Esophagus (tissue), 2 donors: ENCODE data around the gene SERINC1. TPM values are rescaled to one million over a fixed set of nuclear protein-coding genes. Genes with fewer than 3 reads are reported as not detected.
"Not testable (repeated sequence)": the region's sequence is repeated elsewhere in the genome, so short reads cannot be mapped to it uniquely, and the experiment has no call there.

Experiments used
- H3K27ac ChIP-seq, 2 donors: one replicate each; pipeline ENCODE4 v1.5.1; 2013; ENCODE audit warnings: low read depth in 2 of 2, mild to moderate bottlenecking in 2 of 2, inconsistent platforms in 1 of 2, low read length in 1 of 2, moderate library complexity in 1 of 2
- H3K27me3 ChIP-seq, 2 donors: one replicate each; pipeline ENCODE4 v1.6.1; 2013; ENCODE audit warnings: low read length in 2 of 2, control low read depth in 1 of 2, mild to moderate bottlenecking in 1 of 2; ENCODE audit not compliant: insufficient read depth in 2 of 2, control insufficient read depth in 1 of 2
- H3K36me3 ChIP-seq, 2 donors: one replicate each; pipeline ENCODE4 v1.6.1; 2013; ENCODE audit warnings: low read length in 1 of 2; ENCODE audit not compliant: control insufficient read depth in 2 of 2, insufficient read depth in 2 of 2
- H3K4me1 ChIP-seq, 2 donors: one replicate each; pipeline ENCODE4 v1.6.1; 2013; ENCODE audit warnings: low read length in 1 of 2; ENCODE audit not compliant: control insufficient read depth in 2 of 2, insufficient read depth in 2 of 2
- H3K4me3 ChIP-seq, 2 donors: one replicate each; pipeline ENCODE4 v1.5.1; 2013; ENCODE audit warnings: low read length in 2 of 2, mild to moderate bottlenecking in 2 of 2, low read depth in 1 of 2, moderate library complexity in 1 of 2
- H3K9me3 ChIP-seq, 2 donors: one replicate each; pipeline ENCODE4 v1.6.1; 2013; ENCODE audit warnings: mild to moderate bottlenecking in 2 of 2, low read depth in 1 of 2, low read length in 1 of 2, moderate library complexity in 1 of 2; ENCODE audit not compliant: control insufficient read depth in 2 of 2, insufficient read depth in 1 of 2
- WGBS, 2 donors: extraction: QIAGEN DNeasy Blood & Tissue Kit; methylation state at CpG; one replicate each; pipeline ENCODE4 v1.1.7; 2013; 5-methylcytosine and 5-hydroxymethylcytosine counted together
- polyA plus RNA-seq, 2 donors: library from polyadenylated mRNA; stranded (reverse); fragments of 200-250 nt; gene quantifications; one replicate each; pipeline ENCODE4 v1.2.3, GENCODE V29; 2013
- donor health status: healthy with polysubstance abuse.
- donor health status: Bipolar disorder and iron deficiency.

The SERINC1 gene
- polyA plus RNA-seq, 2 donors: 29.2 to 48.8 TPM

DNA sequence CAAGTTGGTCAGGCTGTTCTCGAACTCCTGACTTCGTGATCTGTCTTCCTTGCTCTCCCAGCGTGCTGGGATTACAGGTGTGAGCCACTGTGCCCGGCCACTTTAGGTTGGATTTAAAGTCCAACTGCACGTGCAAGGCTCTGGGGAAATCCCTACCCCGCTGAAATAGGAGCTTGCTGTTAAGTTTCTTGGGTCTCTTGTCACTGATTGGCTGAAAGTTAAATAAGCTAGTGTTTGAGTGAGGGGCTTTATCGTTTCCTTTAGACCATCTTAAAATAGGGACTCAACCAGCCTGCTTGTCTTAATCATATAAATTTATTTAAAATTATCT is 11.1 kb upstream of the SERINC1 start:
- no peaks in the 10 kb centered on the region for H3K27me3 ChIP-seq
- 72 to 82% methylated on average over 7 of the region's 7 CpGs for WGBS, 2 donors
- no peak overlapping the region for H3K27ac ChIP-seq
- H3K9me3 ChIP-seq: no peaks in the 10 kb centered on the region
- H3K4me1 ChIP-seq: no peaks in the 10 kb centered on the region
- no peak overlapping the region for H3K4me3 ChIP-seq
- H3K36me3 ChIP-seq: no peaks in the 10 kb centered on the region

DNA sequence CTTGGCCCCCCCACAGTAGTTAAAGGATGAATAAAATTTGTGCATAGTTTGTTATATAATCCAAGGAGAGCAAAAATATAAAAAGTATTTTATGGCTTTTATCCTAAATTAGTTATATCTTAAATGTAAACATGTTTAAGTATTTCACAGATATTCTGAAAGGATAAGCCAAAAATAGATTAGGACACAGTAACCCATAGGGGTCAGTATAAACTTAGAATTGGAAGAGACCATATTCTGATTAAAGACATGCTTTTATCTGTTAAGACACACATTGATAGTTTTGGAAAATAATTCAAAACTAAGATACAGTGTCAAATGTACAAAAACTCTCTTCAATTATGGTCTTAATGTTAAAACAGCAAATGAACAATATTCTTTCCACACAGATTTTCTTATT is 4.5 kb upstream of the SERINC1 start:
- Histone ChIP-seq H3K4me3 (no peak overlapping the region), H3K27ac (no peak overlapping the region), H3K36me3 (no peaks in the 10 kb centered on the region), H3K4me1 (no peaks in the 10 kb centered on the region), H3K27me3 (no peaks in the 10 kb centered on the region), H3K9me3 (no peaks in the 10 kb centered on the region)

DNA sequence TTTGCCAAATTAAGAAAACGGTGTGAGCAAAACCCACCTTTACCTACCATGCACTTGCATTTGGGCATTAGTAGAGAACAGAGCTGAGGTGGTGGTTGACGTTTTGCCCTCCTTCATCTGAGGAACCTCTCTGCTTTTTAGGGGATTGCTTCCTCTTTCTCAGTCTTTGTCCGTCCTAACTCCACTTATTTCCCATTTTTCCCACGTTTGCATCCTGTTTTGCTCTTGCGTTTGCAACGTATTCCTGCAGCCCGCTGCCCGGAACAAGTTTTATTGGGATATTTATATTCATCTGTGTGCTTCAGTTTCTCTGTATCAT is 374 bp upstream of the SERINC1 start:
- no peaks in the 10 kb centered on the region for H3K36me3 ChIP-seq
- peak overlapping the region; percentile 76 to 91 for H3K4me3 ChIP-seq
- no peaks in the 10 kb centered on the region for H3K4me1 ChIP-seq
- H3K27ac ChIP-seq: peak overlapping the region; percentile 87 to 100
- 1 to 5% methylated on average over 8 of the region's 8 CpGs for WGBS, 2 donors
- no peaks in the 10 kb centered on the region for H3K27me3 ChIP-seq
- H3K9me3 ChIP-seq: no peaks in the 10 kb centered on the region

DNA sequence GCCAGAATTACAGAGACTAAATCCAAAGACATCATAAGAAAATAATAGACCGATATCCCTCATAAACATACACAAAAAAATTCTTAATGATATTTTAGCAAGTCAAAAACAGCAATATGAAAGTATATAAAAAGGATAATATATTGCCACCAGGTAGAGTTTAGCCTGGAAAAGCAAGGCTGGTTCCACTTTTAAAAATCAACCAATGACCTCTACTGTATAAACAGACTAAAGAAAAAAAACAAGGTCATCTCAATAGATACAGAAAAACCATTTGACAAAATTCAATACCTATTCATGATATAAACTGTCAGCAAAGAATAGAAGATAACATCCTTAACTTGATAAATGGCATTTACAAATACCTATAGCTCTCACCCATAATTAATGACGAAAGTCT is 9.7 kb downstream of the SERINC1 start:
- WGBS, 2 donors: 87 to 94% methylated on average over 2 of the region's 2 CpGs
- Histone ChIP-seq H3K27me3 (no peaks in the 10 kb centered on the region), H3K9me3 (no peaks in the 10 kb centered on the region), H3K4me3 (no peak overlapping the region), H3K27ac (no peak overlapping the region), H3K4me1 (no peaks in the 10 kb centered on the region), H3K36me3 (peaks cover 0 to 4% of the 10 kb centered on the region in 2 donors)

DNA sequence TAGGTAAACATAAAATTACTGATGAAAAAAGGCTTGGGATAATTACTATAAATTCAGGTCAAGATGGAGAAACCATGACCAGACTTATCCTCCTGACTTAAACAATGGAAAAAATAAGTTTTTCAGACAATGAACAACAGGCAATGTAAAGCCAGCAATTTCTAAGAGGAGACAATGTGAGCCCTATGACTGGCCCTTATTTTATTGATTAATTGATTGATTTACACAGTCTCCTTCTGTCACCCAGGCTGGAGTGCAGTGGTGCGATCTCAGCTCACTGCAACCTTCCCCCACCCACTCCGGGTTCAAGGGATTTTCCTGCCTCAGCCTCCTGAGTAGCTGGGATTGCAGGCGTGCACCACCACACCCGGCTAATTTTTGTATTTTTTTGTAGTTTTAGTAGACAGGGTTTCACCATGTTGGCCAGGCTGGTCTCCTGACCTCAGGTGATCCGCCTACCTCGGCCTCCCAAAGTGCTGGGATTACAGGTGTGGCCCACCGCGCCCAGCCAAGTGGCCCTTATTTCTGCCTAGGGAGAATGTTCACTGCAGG is 11.7 kb downstream of the SERINC1 start:
- WGBS, 2 donors: 95 to 97% methylated on average over 8 of the region's 8 CpGs
- H3K4me1 ChIP-seq, H3K4me3 ChIP-seq, H3K9me3 ChIP-seq, H3K27me3 ChIP-seq, H3K36me3 ChIP-seq, H3K27ac ChIP-seq: not testable (repeated sequence)

DNA sequence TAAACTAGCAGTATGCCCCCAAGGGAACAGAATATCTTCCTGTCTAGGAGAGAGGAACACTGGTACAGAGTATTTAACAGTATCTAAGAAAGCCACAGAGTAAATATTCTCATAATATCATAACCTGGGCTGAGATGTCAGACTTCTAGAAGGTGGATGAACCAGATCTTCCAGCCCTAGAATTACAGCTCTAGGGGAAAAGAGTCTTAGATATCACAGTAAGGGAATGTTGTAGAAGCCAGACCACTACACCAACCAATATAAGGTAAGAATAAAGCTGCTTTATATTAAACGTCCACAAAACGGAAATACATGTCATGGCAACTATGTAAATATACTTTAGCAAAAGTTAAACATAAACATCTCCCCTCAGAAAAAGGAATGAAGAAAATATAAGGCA is 12.4 kb downstream of the SERINC1 start:
- no peaks in the 10 kb centered on the region for H3K4me1 ChIP-seq
- no peaks in the 10 kb centered on the region for H3K9me3 ChIP-seq
- H3K27ac ChIP-seq: no peak overlapping the region
- WGBS, 2 donors: 17 to 32% methylated on average over 2 of the region's 2 CpGs
- H3K27me3 ChIP-seq: no peaks in the 10 kb centered on the region
- H3K4me3 ChIP-seq: no peak overlapping the region
- H3K36me3 ChIP-seq: no peaks in the 10 kb centered on the region

DNA sequence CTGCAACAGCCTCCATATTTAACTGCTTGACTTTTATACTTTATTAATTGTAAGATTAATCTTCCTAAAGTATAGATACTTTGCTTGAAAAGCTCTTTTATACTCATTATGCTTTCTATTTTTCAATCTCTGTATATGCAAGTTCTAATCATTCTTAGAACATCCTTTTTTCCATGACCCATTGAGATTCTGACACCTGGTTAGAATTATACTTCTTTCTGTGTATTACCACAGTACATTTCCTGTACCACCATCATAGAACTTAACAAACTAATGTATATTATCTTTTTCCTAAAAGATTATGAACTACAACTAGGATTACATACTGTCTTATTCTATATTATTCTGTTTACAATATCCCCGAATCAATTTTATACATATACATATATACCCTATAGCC is 13.5 kb downstream of the SERINC1 start:
- Histone ChIP-seq H3K4me1 (no peaks in the 10 kb centered on the region), H3K9me3 (no peaks in the 10 kb centered on the region), H3K36me3 (no peaks in the 10 kb centered on the region), H3K4me3 (no peak overlapping the region), H3K27me3 (no peaks in the 10 kb centered on the region), H3K27ac (no peak overlapping the region)
- WGBS, 2 donors: 91 to 95% methylated on average over 1 of the region's 1 CpG

DNA sequence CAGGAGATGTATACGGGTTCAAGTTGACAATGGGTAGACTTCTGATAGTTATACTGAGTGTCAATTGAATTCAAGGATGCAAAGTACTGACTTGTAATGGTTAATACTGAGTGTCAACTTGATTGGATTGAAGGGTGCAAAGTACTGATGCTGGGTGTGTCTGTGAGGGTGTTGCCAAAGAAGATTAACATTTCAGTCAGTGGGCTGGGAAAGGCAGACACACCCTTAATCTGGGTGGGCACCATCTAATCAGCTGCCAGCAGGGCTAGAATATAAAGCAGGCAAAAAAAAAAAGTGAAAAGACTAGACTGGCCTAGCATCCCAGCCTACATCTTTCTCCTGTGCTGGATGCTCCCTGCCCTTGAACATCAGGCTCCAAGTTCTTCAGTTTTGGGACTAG is 16.5 kb downstream of the SERINC1 start:
- not testable (repeated sequence) for H3K27me3 ChIP-seq, H3K9me3 ChIP-seq, H3K4me3 ChIP-seq, H3K36me3 ChIP-seq, H3K4me1 ChIP-seq, H3K27ac ChIP-seq
- 95 to 98% methylated on average over 1 of the region's 1 CpG for whole genome bisulfite sequencing, 2 donors

DNA sequence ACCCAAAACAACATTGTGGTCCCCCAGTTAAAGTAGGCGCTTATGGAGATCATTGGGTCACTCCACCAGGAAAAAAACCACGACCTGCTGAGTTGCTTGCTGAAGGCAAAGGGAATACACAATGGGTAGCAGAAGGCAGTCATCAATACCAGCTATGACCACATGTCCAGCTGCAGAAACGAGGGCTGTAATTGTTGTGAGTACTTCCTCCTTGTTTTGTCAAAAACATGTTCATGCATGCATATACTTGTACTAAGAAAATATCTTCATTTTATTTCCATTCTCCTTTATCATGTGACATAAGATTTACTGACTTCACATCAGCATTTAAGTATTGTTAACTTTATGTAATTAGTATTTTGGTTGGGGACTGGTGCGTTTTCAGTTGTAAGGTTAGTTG is 16.9 kb downstream of the SERINC1 start:
- Histone ChIP-seq H3K9me3 (no peaks in the 10 kb centered on the region), H3K4me3 (no peak overlapping the region), H3K36me3 (peaks cover under 1 to 4% of the 10 kb centered on the region in 2 donors), H3K27me3 (no peaks in the 10 kb centered on the region), H3K4me1 (no peaks in the 10 kb centered on the region), H3K27ac (no peak overlapping the region)
- WGBS, 2 donors: 83 to 87% methylated on average over 4 of the region's 4 CpGs

DNA sequence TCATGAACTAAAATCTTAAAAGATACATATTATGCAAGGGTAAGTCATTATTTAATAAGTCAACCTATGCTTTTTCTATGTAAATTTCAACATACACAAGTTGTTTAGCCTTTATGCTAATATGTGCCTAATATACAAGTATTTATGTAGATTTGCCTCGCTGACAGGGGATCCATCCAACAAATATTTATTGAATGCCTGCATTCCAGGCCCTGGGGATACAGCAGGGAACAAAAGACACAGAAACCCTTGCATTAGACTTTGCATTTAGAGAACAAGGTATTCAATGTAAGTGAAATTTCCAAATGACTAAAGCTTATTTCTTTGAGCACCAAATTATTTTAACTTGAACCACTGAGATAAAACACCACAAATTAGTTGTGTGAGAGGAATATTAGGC is 19.1 kb downstream of the SERINC1 start:
- Histone ChIP-seq H3K27me3 (no peaks in the 10 kb centered on the region), H3K9me3 (no peaks in the 10 kb centered on the region), H3K4me1 (no peaks in the 10 kb centered on the region), H3K4me3 (no peak overlapping the region), H3K27ac (no peak overlapping the region), H3K36me3 (peaks cover 2 to 7% of the 10 kb centered on the region in 2 donors)
- 62 to 78% methylated on average over 1 of the region's 1 CpG for WGBS, 2 donors
